CD4-positive, alpha-beta T cell treated with Interleukin-12 subunit alpha and Interleukin-12 subunit beta, for 1 hour (primary cell): ENCODE data around the gene CBX8.

ENCODE experiments used
- DNase-seq: peaks from one replicate; pipeline ENCODE4 v3.0.0-alpha.2; 2020

CBX8 gene

DNA sequence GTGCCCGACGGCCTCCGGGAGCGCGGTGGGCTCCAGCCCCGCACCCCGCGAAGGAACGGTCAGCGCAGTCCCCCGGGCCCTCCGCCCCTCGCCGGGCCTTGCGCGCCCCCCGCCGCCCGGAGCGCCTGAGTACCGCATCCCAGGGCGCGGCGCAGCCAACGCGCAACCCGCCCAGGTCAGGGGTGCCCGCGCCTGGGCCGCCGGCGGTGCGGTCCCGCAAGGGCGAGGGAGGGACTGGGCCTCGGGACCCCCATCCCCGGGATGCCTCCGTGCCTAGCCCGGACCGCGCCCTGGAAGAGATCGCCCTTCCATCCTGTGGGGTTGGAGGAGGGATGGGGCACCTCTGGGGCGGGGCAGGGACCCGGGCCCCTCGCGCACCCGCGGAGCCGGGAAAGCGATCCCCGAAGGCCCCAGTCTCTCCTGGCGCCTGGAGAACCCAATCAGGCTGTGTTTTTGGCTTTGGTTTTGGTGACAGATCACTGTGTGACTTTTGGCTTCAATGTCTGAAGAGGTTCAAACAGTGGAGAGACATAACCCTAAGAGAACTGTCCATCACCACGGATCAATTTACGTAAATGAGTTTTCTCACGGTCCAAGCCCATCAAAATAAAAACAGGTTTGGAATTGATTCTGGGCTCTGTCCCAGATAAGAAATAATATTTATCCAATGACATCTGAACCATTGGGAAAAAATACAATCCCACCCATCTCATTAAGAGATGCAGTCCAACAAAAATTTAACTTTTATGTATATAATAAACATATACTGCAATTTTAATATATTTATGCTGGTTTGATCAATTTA lies 48.4 kb downstream of the CBX8 start:
- DNase-seq, result no peak

DNA sequence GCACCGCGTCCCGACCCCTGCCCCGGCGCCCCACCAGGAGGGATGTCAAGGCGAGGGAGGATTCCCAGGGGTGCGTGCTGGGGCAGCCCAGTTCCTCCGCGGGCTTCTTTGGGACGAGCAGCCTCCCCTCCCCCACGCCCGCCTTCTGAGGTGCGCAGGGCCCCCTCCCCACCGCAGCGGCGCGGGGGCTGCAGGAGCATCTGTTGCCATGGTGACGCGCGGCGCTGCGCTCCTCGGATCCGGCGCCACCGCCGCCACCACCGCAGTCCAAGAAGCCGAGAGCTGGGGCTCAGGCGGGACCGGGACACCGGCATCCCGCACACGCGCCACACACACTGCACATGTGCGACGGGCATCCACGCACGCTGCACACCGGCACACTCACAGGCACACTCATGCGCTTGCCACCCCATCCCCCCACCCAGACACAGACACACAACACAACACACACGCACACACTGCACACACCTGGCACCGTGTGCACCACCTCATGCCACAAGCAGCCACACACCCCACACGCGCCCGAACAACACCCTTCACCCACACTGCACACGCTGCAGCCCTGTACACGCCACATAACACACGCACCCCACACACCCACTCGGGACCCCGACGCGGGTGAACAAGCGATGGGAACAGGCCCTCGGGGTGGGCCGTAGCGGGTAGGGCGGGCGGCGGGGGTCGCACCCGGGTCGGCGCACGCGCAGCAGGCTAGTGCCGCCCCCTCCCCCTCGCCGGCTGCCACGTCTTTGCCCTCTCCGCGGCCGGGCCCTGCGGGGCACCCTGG lies 49.2 kb downstream of the CBX8 start:
- DNase-seq, result no peak

DNA sequence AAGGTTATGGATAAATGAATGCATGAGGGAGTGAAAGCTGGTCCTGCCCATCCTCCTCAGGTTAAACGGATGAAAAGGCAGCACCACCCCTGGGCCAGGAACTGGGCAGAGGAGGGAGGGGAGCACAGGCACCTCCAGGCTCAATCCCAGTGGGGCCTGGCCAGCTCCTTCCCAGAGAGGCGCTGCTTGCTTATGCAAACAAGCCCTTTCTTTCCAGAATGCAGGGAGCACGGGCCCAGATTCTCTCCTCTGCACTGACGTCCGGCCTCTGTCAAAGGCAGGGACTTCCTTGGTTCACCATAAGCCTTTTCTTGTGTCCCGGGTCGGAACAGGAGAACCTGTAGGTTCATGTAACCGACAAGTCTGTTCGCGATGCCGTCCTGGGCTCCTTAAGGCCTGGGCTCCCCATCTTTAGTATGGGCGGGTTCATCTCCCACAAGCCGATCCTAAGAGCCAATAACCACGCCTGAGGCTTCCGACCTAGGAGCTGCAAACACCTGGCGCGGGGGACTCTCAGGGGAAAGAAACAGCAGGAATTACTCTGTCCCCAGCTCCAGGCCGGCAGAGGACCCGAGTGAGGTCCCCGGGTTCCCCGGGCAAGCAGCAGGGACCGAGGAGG lies 49.9 kb downstream of the CBX8 start:
- DNase-seq, result no peak

DNA sequence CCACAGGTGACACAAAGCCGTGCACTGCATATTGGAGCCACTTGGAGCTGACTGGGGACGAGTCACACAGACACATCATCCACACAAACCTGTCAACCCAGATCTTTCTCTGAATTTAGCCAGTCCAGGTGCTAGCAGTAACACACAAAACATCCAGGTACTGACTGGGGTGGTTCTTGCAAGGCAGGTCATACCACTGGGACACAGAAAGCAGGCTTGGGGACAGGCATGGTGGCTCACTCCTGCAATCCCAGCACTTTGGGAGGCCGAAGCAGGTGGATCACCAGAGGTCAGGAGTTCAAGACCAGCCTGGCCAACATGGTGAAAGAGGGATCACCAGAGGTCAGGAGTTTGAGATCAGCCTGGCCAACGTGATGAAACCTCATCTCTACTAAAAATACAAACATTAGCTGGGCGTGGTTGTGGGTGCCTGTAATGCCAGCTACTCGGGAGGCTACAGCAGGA lies 51.2 kb downstream of the CBX8 start:
- no peak for DNase-seq

DNA sequence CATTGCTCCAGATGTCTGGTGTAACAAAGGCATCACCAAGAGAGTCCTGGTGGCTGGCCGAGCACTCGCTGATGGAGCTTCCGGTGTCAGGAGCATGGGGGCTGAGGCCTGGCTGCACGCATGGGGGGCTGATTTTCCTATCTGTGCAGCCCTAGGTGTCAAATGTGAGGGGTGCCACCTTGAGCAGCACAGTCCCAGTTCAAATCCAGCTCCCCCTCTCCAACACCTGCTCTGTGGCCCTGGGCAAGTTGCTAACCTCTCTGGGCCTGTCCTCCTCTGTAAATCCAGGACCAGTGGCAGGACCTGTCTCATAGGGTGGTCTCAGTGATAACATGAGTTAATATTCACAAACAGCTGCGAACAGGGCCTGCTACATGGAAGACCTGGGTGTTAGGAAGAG lies 53.3 kb downstream of the CBX8 start:
- no peak for DNase-seq

DNA sequence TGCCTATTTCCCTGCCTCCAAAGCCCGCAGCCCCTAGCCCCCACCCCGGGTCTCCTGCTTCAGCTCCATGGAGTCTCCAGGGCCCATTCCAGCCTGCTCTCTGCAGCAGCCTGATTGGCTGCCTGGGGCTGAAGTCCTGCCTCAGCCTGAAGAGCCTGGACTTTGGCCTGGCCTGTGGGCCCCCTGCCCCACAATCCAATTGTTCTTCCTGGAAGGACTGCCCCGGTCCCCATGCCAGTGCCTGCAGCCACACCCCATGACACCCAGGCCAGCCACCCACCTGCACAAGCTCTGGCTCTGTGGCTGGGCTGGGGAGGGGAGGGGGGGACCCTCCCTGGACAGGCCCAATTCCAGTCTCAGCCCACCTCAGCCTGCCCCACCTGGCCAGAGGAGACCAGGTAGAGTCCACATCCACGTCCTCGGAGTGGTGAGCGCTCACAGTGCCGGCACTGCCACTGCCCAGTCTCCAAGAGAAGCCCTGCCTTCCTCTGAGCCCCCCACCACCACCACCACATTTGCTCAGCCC lies 53.9 kb downstream of the CBX8 start:
- no peak for DNase-seq

DNA sequence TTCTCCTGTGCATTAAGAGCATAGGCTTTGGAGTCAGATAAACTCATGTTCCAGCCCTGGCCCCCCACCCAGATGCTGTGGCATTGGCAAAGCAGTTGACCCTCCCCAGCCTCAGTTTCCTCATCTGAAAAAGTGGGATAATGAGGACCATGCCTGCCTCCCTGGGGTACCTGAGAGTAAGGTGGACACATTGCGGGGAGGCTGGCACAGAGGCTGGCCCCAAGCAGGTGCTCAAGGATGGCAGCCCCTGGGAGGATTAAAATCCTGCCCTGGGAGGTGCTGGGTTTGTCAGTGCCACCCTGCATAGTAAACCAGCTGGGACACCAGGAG lies 54.3 kb downstream of the CBX8 start:
- DNase-seq, result no peak
